GM08714 (cell line): ENCODE results near the gene PEX14.

Experiments
- H3K4me3 ChIP-seq: fragments of 200-500 bp; sonication (Bioruptor generic); 2 replicates; pipeline ENCODE4 v1.5.1; 2014; ENCODE audit warnings: mild to moderate bottlenecking, low read length, inconsistent platforms
- ZNF274 ChIP-seq: IDR thresholded peaks from 2 replicates; pipeline ENCODE4 v1.6.1; 2012; ENCODE audit warnings: mild to moderate bottlenecking, low read depth, low read length

The PEX14 gene

DNA sequence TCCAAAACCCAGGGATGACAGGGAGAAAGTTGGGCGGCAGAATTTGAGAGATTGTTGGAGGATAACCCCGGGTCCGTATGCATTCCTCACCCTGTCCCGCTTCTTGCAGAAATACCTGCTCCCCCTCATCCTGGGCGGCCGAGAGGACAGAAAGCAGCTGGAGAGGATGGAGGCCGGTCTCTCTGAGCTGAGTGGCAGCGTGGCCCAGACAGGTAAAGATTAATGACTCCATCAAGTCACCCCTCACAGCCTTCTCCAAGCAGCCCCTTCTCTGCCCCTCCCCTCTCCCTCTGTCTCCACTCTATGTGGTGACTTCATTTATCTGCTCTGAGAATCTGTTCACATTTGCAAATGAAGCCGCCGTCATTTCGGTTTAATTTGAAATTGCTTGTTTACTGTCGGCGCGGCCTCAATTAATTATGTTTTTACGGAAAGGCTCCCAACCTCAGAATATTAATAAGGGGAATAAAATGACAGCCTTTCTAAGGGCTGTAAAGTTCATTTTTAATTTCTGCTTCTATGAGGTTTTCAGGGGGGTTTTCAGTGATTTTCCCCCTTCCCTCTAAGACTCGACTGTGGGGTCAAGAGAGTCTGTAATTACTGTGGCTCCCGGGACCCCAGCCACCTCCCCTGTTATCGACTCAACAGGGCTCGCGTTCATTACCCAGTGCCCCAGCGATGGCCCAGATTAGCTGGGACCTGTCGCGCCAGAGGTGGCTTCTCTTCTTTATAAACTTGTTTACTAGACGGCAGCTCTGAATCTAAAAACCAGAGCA lies 148.3 kb downstream of the PEX14 start:
- no peak for TF ChIP-seq ZNF274
- no peak overlapping the region for H3K4me3 ChIP-seq

DNA sequence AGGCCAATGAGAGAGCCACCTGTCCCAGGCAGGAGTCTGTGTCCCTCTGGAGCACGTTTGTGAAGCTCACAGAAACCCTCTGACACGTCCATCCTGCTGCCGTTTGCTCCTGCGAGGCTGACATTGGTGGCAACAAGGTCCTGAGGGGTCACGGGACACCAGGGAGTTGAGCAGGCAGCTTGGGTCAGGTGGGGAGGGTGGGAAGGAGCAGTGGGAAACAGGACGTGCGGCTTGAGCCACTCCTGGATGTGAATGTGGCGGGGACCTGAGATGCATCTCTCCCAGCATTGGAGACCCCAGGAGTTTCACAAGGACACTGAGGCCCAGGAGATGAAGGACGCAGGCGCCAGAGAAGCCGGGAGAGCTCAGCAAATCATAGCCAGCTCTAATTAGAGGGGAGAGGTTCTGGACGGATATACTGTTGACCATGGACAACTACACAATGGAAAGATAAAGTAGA lies 149.0 kb downstream of the PEX14 start:
- no peak for TF ChIP-seq ZNF274
- H3K4me3 ChIP-seq, result no peak overlapping the region

- H3K4me3 ChIP-seq, result no peak overlapping the region
- no peak for TF ChIP-seq ZNF274
Measured at GRCh38 chr1:10624256-10625050, 149.7 kb downstream of the PEX14 start.

GRCh38 chr1:10625076-10625475 lies 150.3 kb downstream of the PEX14 start:
- no peak overlapping the region for H3K4me3 ChIP-seq

DNA sequence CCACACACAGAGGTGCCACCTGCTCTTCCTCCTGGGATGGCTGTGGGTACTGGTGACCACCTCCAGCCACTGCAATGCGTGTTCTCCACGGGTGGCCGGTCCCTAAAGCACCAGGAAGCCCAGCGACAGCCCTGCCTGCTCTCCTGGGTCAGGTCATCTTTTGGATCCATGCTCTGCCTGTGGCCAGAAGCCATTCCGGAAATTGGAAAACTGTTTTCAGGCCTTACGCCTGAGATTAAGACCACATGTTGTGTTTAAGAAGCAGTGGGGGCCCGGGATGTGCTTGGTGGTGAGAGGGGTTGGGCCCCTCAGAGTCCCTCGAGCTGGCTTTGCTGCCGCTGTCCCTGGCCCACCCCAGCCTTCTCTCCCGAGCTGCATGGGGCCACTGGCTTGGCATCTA lies 150.8 kb downstream of the PEX14 start:
- TF ChIP-seq ZNF274, result no peak
- H3K4me3 ChIP-seq, result no peak overlapping the region

More at GRCh38 chr1:10625076-10625475, 150.3 kb downstream of the PEX14 start:
- TF ChIP-seq ZNF274, result no peak

GRCh38 chr1:10626131-10626731 lies 151.5 kb downstream of the PEX14 start:
- H3K4me3 ChIP-seq, result no peak overlapping the region
- TF ChIP-seq ZNF274, result no peak

- H3K4me3 ChIP-seq, result no peak overlapping the region
- TF ChIP-seq ZNF274, result no peak
Measured at GRCh38 chr1:10626791-10627410, 152.2 kb downstream of the PEX14 start.

GRCh38 chr1:10628685-10629084 lies 153.9 kb downstream of the PEX14 start:
- H3K4me3 ChIP-seq, result no peak overlapping the region
- no peak for TF ChIP-seq ZNF274

GRCh38 chr1:10629091-10629815 lies 154.5 kb downstream of the PEX14 start:
- no peak for TF ChIP-seq ZNF274

GRCh38 chr1:10629816-10630571 lies 155.2 kb downstream of the PEX14 start:
- no peak overlapping the region for H3K4me3 ChIP-seq
- no peak for TF ChIP-seq ZNF274

More at GRCh38 chr1:10629091-10629815, 154.5 kb downstream of the PEX14 start:
- H3K4me3 ChIP-seq, result no peak overlapping the region

GRCh38 chr1:10630661-10631120 lies 155.9 kb downstream of the PEX14 start:
- no peak overlapping the region for H3K4me3 ChIP-seq
- no peak for TF ChIP-seq ZNF274

DNA sequence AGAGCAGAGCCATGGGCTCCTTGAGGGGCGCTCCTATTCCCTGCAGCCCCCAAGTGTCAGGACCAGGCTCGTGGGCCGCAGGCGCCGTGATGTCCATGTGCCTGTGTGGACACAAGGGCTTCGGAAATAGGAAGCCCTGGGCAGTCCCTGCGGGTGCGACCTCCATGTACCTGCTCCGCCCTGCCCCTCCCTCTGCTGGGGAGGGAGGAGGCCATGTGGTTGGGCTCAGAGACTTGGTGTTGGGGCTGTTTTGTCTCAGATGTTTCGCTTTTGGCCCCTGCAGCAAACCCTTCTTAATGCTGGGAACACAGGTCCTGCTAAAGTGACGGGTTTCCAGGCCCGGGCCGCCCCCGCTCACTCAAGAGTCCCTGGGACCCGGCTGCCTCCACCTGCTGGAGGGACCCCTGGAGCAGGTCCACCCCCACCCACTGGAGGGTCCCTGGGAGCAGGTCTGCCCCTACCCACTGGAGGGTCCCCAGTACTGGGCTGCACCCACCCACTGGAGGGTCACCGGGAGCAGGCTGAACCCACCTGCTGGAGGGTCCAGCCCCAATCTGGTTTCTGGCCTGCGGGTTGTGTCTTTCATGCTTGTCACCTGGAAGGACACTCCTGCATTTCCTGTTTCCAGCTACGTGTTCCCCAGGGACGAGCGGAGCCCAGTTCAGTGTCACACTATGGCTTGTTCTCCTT lies 156.5 kb downstream of the PEX14 start:
- H3K4me3 ChIP-seq, result no peak overlapping the region
- no peak for TF ChIP-seq ZNF274
